Mesodermal cell (in vitro differentiated cells): ENCODE results near the gene ERCC8.

Experiments
- H3K27ac ChIP-seq: 2 replicates; pipeline ENCODE4 v1.7.0; 2013; ENCODE audit warnings: mild to moderate bottlenecking, low read depth, low read length, moderate library complexity; ENCODE audit not compliant: severe bottlenecking
- H3K36me3 ChIP-seq: 2 replicates; pipeline ENCODE4 v1.7.1; 2013; ENCODE audit warnings: mild to moderate bottlenecking, low read length, moderate library complexity; ENCODE audit not compliant: control insufficient read depth, insufficient read depth
- H3K4me1 ChIP-seq: one replicate; pipeline ENCODE4 v1.7.1; 2013; ENCODE audit warnings: mild to moderate bottlenecking, low read length; ENCODE audit not compliant: insufficient read depth, control insufficient read depth, poor library complexity, severe bottlenecking
- H3K4me3 ChIP-seq: 2 replicates; pipeline ENCODE4 v1.7.0; 2013; ENCODE audit warnings: low read length, control low read depth, mild to moderate bottlenecking; ENCODE audit not compliant: insufficient read depth, poor library complexity, severe bottlenecking; ENCODE audit errors: extremely low read depth
- H3K9me3 ChIP-seq: 2 replicates; pipeline ENCODE4 v1.7.1; 2013; ENCODE audit warnings: mild to moderate bottlenecking, low read length, moderate library complexity; ENCODE audit not compliant: control insufficient read depth
- WGBS, 2 experiments: methylation state at CpG; one replicate each; pipeline ENCODE4 v1.1.5; 2013; ENCODE audit warnings: missing lambda C conversion rate in 2 of 2; ENCODE audit not compliant: insufficient coverage in 2 of 2; 5-methylcytosine and 5-hydroxymethylcytosine counted together

ERCC8 gene

DNA sequence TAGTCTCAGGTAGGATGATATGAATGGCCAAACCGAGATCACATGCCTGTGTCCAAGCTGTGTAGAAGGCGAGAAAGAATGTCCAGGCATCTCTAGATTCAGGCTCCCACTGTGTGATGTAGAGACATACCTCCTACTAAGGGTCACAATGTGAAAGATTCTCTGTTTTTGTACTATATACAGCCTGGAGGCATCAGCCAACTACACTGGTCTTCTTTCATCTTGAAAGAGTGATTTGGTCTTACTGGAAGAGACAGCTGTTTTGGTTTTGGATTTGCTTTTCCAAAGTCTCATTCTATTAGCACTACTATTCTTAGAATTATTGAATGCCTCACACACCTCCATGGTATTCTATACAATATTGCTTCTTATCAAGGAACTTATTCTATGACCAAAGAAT lies 26.4 kb downstream of the ERCC8 start:
- no peak overlapping the region for H3K4me3 ChIP-seq
- no peak overlapping the region for H3K27ac ChIP-seq
- H3K4me1 ChIP-seq, result no peaks in the 10 kb centered on the region
- no peaks in the 10 kb centered on the region for H3K9me3 ChIP-seq
- WGBS, 2 experiments, result 92 to 100% methylated on average over 1 to 2 of the region's 2 CpGs
- H3K36me3 ChIP-seq, result peaks cover 38% of the 10 kb centered on the region

DNA sequence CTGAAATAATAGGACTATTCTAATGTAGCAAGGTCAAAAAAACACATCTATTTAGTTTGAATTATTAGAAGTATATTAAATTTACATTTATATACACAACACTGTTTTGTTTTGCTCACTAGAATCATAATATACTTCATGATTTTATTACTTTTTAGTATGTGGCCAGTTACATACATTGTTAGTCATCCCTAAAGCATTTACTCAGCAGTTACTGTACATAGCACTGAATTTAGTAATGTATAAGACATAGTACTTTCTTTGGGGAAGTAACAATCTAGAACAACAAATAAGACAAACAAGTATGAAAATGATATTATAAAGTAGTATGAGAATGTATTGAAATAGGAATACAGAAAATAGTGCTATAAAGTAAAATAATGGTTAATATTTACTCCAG lies 28.2 kb downstream of the ERCC8 start:
- Histone ChIP-seq H3K36me3 (peaks cover 38% of the 10 kb centered on the region), H3K4me1 (no peaks in the 10 kb centered on the region), H3K4me3 (no peak overlapping the region), H3K27ac (no peak overlapping the region), H3K9me3 (no peaks in the 10 kb centered on the region)

DNA sequence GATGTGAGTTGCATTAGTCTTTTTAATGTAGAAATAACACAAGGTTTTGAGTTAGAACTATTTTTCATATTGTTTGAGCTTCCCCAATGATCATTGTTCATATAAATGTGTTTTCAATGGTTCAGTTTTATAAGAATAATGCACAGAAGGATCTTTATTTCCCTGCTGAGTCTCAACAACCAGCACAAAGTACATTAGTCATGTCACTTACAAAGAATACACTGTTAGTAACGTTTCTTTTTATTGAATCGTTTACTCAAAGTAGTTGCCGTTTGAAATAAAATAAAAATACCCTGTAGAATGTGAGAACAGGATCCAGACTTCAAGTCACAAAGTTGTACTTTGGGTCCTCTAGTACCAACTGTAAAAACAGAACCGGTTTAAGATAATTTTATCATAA lies 41.5 kb downstream of the ERCC8 start:
- 100% methylated on average over 1 of the region's 4 CpGs; no CpG with 5 or more reads in 1 of the 2 experiments for WGBS, 2 experiments
- no peak overlapping the region for H3K4me3 ChIP-seq
- no peaks in the 10 kb centered on the region for H3K9me3 ChIP-seq
- no peaks in the 10 kb centered on the region for H3K36me3 ChIP-seq
- no peaks in the 10 kb centered on the region for H3K4me1 ChIP-seq
- H3K27ac ChIP-seq, result no peak overlapping the region

DNA sequence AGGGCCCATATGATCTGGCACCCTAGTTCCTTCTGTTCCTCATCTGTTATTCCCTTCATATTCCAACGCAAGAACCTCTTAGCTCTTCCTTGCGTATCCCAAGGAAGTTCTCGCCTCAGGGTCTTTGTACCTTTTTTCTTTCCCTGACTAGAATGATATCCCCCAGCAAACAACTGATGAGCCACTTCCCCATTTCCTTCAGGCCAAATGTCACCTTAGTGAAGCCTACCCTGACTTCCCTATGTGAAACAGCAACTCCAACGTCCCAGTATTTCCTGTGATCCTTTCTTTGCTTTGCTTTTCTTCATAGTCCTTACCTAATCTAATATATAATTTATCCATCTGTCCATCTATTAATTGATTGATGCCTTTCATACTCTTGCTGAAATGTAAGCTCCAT lies 47.9 kb downstream of the ERCC8 start:
- H3K4me3 ChIP-seq, result no peak overlapping the region
- 89% methylated on average over 4 of the region's 4 CpGs for WGBS, 2 experiments
- no peak overlapping the region for H3K27ac ChIP-seq
- no peaks in the 10 kb centered on the region for H3K4me1 ChIP-seq
- H3K9me3 ChIP-seq, result no peaks in the 10 kb centered on the region
- H3K36me3 ChIP-seq, result peaks cover 46% of the 10 kb centered on the region

DNA sequence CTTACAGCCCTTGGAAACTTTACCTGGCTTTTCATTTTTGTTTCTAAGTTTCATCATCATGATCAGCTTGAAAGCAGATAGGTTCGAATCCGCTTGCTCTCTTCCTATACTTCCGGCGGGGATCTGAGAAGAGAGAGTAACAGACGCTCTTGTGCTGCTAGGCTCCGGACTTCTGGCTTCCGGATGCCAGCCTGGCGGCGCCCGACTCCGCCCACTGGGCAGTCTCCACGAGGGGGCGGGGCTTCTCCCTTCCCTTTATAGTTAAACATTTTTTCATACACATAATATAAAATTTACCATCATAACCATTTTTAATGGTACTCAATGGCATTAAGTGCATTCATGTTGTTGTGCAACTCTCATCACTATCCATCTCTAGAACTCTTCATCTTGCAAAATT lies 51.3 kb downstream of the ERCC8 start:
- no peaks in the 10 kb centered on the region for H3K4me1 ChIP-seq
- H3K4me3 ChIP-seq, result no peak overlapping the region
- 83 to 90% methylated on average over 12 to 13 of the region's 13 CpGs for WGBS, 2 experiments
- H3K27ac ChIP-seq, result no peak overlapping the region
- H3K36me3 ChIP-seq, result peaks cover 50% of the 10 kb centered on the region
- no peaks in the 10 kb centered on the region for H3K9me3 ChIP-seq

DNA sequence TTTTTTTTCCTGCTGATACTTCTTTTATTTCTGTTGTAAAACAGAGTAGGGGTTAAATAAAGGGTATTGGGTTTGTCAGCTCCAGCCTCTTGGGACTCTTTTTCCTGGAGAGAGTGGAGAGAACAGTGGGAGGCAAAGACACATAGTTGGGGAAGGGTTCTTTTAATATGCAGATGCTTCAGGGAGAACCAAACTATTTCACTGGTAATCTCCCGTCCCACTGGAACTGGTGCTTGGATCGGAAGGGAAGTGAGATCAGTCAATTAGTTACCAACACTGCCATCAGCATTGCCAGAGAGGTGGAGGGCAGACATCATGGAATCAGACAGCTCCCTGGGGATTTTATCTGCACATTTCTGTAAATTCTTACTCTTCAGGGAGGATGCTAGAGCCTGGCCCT lies 53.2 kb downstream of the ERCC8 start:
- peaks cover 39% of the 10 kb centered on the region for H3K36me3 ChIP-seq
- 54 to 62% methylated on average over 2 of the region's 2 CpGs for WGBS, 2 experiments
- no peak overlapping the region for H3K27ac ChIP-seq
- no peaks in the 10 kb centered on the region for H3K4me1 ChIP-seq
- no peaks in the 10 kb centered on the region for H3K9me3 ChIP-seq
- no peak overlapping the region for H3K4me3 ChIP-seq

DNA sequence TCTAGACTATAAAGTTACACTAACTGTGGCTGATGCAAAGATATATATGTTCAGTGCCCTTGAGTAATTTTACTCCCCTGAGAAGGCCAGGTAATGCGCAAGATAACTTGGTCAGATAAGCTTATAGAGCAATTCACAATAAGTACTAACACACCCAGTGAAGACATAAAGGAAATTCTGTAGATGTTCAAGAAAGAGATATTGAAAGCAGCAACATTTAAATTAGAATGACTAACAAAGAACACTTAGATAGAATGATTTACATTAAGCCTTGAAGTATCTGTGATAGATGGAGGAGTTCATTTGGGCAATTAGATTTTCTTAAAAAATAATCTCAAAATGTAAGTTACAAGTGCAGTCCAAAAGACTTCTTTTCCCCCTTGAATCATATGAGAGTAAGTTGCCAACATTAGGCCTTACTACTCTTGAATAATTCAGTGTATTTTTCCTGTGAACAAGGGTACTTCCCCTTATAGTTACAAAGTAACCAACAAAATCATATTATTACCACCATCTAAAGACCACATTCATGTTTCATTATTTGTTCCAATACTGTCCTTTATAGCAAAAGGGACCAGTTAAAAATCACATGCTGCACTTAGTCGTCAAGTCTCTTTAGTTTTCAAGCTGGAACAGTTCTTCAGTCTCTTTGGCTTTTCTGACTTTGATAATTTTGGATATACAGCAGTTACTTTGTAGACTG lies 56.4 kb downstream of the ERCC8 start:
- Histone ChIP-seq H3K36me3 (peaks cover 20% of the 10 kb centered on the region), H3K4me3 (no peak overlapping the region), H3K4me1 (no peaks in the 10 kb centered on the region), H3K27ac (no peak overlapping the region), H3K9me3 (no peaks in the 10 kb centered on the region)
- 75 to 100% methylated on average over 1 of the region's 2 CpGs for WGBS, 2 experiments

DNA sequence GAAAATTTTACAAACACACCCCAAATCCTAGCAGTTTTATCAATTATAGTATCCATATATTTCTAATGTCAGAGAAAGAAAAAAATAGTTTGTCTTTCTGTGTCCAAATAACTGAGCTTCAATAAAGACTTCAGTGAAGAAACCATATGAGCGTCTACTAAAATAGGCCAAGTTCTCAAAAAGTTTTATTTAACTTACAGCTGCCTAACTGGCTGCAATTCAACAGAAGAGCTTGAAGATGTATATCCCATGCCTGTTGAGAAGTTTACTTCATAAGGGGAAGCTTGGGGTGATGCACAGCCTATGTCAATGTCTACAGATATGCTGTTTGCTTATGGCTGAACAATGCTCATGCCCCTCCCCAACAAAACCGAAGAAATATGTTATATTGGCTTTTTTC lies 57.1 kb downstream of the ERCC8 start:
- H3K4me1 ChIP-seq, result no peaks in the 10 kb centered on the region
- no peak overlapping the region for H3K4me3 ChIP-seq
- H3K9me3 ChIP-seq, result no peaks in the 10 kb centered on the region
- WGBS, 2 experiments, result no CpG with 5 or more reads among the region's 2 CpGs
- peaks cover 15% of the 10 kb centered on the region for H3K36me3 ChIP-seq
- no peak overlapping the region for H3K27ac ChIP-seq

DNA sequence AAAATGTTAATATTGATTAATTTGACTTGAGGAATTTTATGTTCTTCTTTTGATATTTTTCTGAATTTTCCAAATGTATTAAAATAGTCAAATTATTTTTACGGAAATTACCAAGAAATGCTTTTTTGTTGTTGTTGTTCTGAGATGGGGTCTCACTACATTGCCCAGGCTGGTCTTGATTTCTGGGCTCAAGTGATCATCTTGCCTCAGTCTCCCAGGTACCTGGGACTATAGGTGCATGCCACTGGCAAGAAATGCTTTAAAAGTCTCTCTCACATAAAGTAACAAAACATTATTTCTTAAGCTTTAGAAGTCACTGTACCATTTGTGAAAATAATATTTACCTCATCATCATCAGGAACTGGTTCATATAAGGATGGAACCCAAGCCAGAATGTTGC lies 57.8 kb downstream of the ERCC8 start:
- Histone ChIP-seq H3K36me3 (peaks cover 13% of the 10 kb centered on the region), H3K9me3 (no peaks in the 10 kb centered on the region), H3K4me1 (no peaks in the 10 kb centered on the region), H3K27ac (no peak overlapping the region), H3K4me3 (no peak overlapping the region)
- WGBS, 2 experiments, result no CpG with 5 or more reads among the region's 1 CpG

DNA sequence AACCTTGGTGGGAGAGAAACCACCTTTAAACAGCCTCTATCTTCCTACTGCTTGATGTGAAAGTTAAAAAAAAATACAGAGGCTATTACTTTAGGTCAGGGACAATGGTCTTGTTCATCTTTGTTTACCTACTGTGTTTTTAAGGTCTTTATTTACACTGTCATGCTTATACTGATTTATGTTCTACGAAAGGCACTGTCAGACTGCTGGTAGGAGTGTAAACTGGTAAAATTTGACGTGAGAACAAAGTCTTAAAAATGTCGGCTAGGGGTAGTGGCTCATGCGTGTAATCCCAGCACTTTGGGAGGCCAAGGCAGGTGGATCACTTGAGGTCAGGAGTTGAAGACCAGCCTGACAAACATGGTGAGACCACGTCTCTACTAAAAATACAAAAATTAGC lies 58.7 kb downstream of the ERCC8 start:
- H3K9me3 ChIP-seq, result no peaks in the 10 kb centered on the region
- H3K4me1 ChIP-seq, result no peaks in the 10 kb centered on the region
- H3K27ac ChIP-seq, result no peak overlapping the region
- peaks cover 13% of the 10 kb centered on the region for H3K36me3 ChIP-seq
- no peak overlapping the region for H3K4me3 ChIP-seq
- WGBS, 2 experiments, result 81 to 86% methylated on average over 3 to 5 of the region's 5 CpGs

DNA sequence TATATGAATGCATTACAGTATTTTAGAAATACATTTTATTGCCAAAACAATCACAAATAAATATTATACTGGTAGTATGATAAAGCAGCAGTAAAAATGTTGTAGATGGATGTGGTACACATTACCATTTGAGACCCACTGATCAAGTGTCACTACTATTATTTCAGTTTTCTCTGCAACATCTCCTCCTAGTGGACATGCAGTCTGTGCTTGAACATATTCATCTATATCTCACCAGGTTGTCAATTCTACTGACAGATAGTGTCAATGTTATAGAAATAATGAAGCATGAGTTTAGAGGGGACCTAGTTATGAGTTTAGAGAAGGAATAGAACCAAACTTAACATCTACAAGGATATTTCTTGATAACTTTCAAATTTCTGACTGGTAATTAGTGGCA lies 61.6 kb downstream of the ERCC8 start:
- no peak overlapping the region for H3K4me3 ChIP-seq
- no peaks in the 10 kb centered on the region for H3K4me1 ChIP-seq
- H3K36me3 ChIP-seq, result peaks cover 9% of the 10 kb centered on the region
- H3K27ac ChIP-seq, result no peak overlapping the region
- H3K9me3 ChIP-seq, result peaks cover 5% of the 10 kb centered on the region
